Activated T-helper 1 cell treated with anti-CD3 and anti-CD28 coated beads, Interleukin-12 subunit alpha, Interleukin-12 subunit beta, Interleukin-2, Interleukin-4 antibody, amounts not matched to agents 30 ng/mL and 10 ng/mL and 1 ng/mL, durations not matched to agents 14 hours and 24 hours and 36 hours (primary cell): ENCODE data around the gene FBLN2. TPM values are rescaled to one million over a fixed set of nuclear protein-coding genes. Genes with fewer than 3 reads are reported as not detected.
A peak's percentile ranks its signal among the peaks of the same experiment; 100 is the strongest.

ENCODE experiments used
- DNase-seq: peaks from one replicate; pipeline ENCODE4 v3.0.0; 2021; ENCODE audit warnings: low spot score
- H3K27ac Mint-ChIP-seq: one replicate; pipeline ENCODE4 v1.8.0; 2021; ENCODE audit warnings: mild to moderate bottlenecking, mixed read lengths
- H3K27me3 Mint-ChIP-seq: one replicate; pipeline ENCODE4 v1.8.0; 2022; ENCODE audit warnings: mild to moderate bottlenecking, moderate library complexity, mixed read lengths; ENCODE audit not compliant: insufficient read depth
- H3K36me3 Mint-ChIP-seq: one replicate; pipeline ENCODE4 v1.8.0; 2021; ENCODE audit warnings: low read depth, mixed read lengths
- H3K4me1 Mint-ChIP-seq: one replicate; pipeline ENCODE4 v1.8.0; 2021; ENCODE audit warnings: low read depth, mixed read lengths
- H3K4me3 Mint-ChIP-seq: one replicate; pipeline ENCODE4 v1.8.0; 2021; ENCODE audit warnings: mild to moderate bottlenecking, moderate library complexity, mixed read lengths
- H3K9me3 Mint-ChIP-seq: one replicate; pipeline ENCODE4 v1.8.0; 2021; ENCODE audit warnings: mixed read lengths
- intact Hi-C: fragments of 100-400 bp; cut with micrococcal nuclease; formaldehyde crosslinking; loops from one replicate; pipeline ENCODE4 v1.15.1; 2024
- total RNA-seq: library from RNA; stranded (reverse); gene quantifications from 2 replicates; pipeline ENCODE4 v1.2.3, GENCODE V29; 2022

Gene FBLN2
- total RNA-seq, 1 donor from 2014 or later = not detected

GRCh38 chr3:13671482-13672233, 122.7 kb downstream of the FBLN2 start:
- Mint-ChIP-seq H3K9me3 (no peaks in the 10 kb centered on the region), H3K4me3 (no peak overlapping the region), H3K27me3 (no peaks in the 10 kb centered on the region), H3K27ac (no peak overlapping the region), H3K4me1 (no peaks in the 10 kb centered on the region), H3K36me3 (no peaks in the 10 kb centered on the region)
- intact Hi-C loops = no loop called here
- DNase-seq = no peak

- no peak overlapping the region for H3K27ac Mint-ChIP-seq
- intact Hi-C loops = no loop called here
- no peak overlapping the region for H3K4me3 Mint-ChIP-seq
- peaks cover 2% of the 10 kb centered on the region for H3K27me3 Mint-ChIP-seq
- no peaks in the 10 kb centered on the region for H3K4me1 Mint-ChIP-seq
- no peak for DNase-seq
- H3K9me3 Mint-ChIP-seq = no peaks in the 10 kb centered on the region
- no peaks in the 10 kb centered on the region for H3K36me3 Mint-ChIP-seq
These were observed 124.3 kb downstream of the FBLN2 start for GRCh38 chr3:13673207-13673606.

- H3K4me1 Mint-ChIP-seq = no peaks in the 10 kb centered on the region
- no peak overlapping the region for H3K4me3 Mint-ChIP-seq
- H3K27me3 Mint-ChIP-seq = peaks cover 2% of the 10 kb centered on the region
- H3K27ac Mint-ChIP-seq = no peak overlapping the region
- intact Hi-C loops = no loop called here
- no peaks in the 10 kb centered on the region for H3K9me3 Mint-ChIP-seq
- DNase-seq = no peak
- H3K36me3 Mint-ChIP-seq = no peaks in the 10 kb centered on the region
These were observed 125.7 kb downstream of the FBLN2 start for GRCh38 chr3:13674538-13675185.

- Mint-ChIP-seq H3K36me3 (no peaks in the 10 kb centered on the region), H3K27ac (no peak overlapping the region), H3K27me3 (peaks cover 2% of the 10 kb centered on the region), H3K4me1 (no peaks in the 10 kb centered on the region), H3K9me3 (no peaks in the 10 kb centered on the region), H3K4me3 (no peak overlapping the region)
- no peak for DNase-seq
- intact Hi-C loops = no loop called here
These were observed 127.6 kb downstream of the FBLN2 start for GRCh38 chr3:13676356-13677017.

GRCh38 chr3:13677272-13677671, 128.3 kb downstream of the FBLN2 start:
- Mint-ChIP-seq H3K27ac (no peak overlapping the region), H3K4me3 (no peak overlapping the region), H3K36me3 (no peaks in the 10 kb centered on the region), H3K9me3 (no peaks in the 10 kb centered on the region), H3K27me3 (peaks cover 2% of the 10 kb centered on the region), H3K4me1 (no peaks in the 10 kb centered on the region)
- intact Hi-C loops = no loop called here
- no peak for DNase-seq

- no peak for DNase-seq
- H3K4me3 Mint-ChIP-seq = no peak overlapping the region
- H3K9me3 Mint-ChIP-seq = no peaks in the 10 kb centered on the region
- intact Hi-C loops = no loop called here
- H3K4me1 Mint-ChIP-seq = no peaks in the 10 kb centered on the region
- H3K36me3 Mint-ChIP-seq = no peaks in the 10 kb centered on the region
- H3K27me3 Mint-ChIP-seq = peaks cover 2% of the 10 kb centered on the region
- H3K27ac Mint-ChIP-seq = no peak overlapping the region
These were observed 133.0 kb downstream of the FBLN2 start for GRCh38 chr3:13681931-13682330.

- intact Hi-C loops = no loop called here
- no peak for DNase-seq
- no peaks in the 10 kb centered on the region for H3K36me3 Mint-ChIP-seq
These were observed 133.5 kb downstream of the FBLN2 start for GRCh38 chr3:13682331-13683013.

GRCh38 chr3:13683288-13683687, 134.4 kb downstream of the FBLN2 start:
- no peak for DNase-seq
- Mint-ChIP-seq H3K27me3 (no peaks in the 10 kb centered on the region), H3K9me3 (no peaks in the 10 kb centered on the region), H3K4me1 (no peaks in the 10 kb centered on the region), H3K27ac (peak overlapping the region; percentile 46), H3K4me3 (no peak overlapping the region), H3K36me3 (no peaks in the 10 kb centered on the region)
- intact Hi-C loops = no loop called here

More at GRCh38 chr3:13682331-13683013, 133.5 kb downstream of the FBLN2 start:
- peaks cover 1% of the 10 kb centered on the region for H3K27me3 Mint-ChIP-seq
- no peaks in the 10 kb centered on the region for H3K9me3 Mint-ChIP-seq
- no peak overlapping the region for H3K27ac Mint-ChIP-seq
- H3K4me3 Mint-ChIP-seq = no peak overlapping the region
- no peaks in the 10 kb centered on the region for H3K4me1 Mint-ChIP-seq

GRCh38 chr3:13683772-13684171, 134.8 kb downstream of the FBLN2 start:
- H3K4me3 Mint-ChIP-seq = no peak overlapping the region
- H3K27me3 Mint-ChIP-seq = peaks cover 1% of the 10 kb centered on the region
- H3K9me3 Mint-ChIP-seq = no peaks in the 10 kb centered on the region
- no peaks in the 10 kb centered on the region for H3K4me1 Mint-ChIP-seq
- H3K27ac Mint-ChIP-seq = no peak overlapping the region
- intact Hi-C loops = no loop called here
- no peak for DNase-seq
- H3K36me3 Mint-ChIP-seq = no peaks in the 10 kb centered on the region

- peaks cover 1% of the 10 kb centered on the region for H3K27me3 Mint-ChIP-seq
- no peaks in the 10 kb centered on the region for H3K9me3 Mint-ChIP-seq
- H3K4me3 Mint-ChIP-seq = no peak overlapping the region
- H3K36me3 Mint-ChIP-seq = no peaks in the 10 kb centered on the region
- H3K4me1 Mint-ChIP-seq = no peaks in the 10 kb centered on the region
- no peak for DNase-seq
- intact Hi-C loops = no loop called here
- H3K27ac Mint-ChIP-seq = no peak overlapping the region
These were observed 135.4 kb downstream of the FBLN2 start for GRCh38 chr3:13684350-13684749.

GRCh38 chr3:13684854-13685253, 135.9 kb downstream of the FBLN2 start:
- intact Hi-C loops = no loop called here
- H3K9me3 Mint-ChIP-seq = no peaks in the 10 kb centered on the region
- peaks cover 1% of the 10 kb centered on the region for H3K27me3 Mint-ChIP-seq
- H3K36me3 Mint-ChIP-seq = no peaks in the 10 kb centered on the region
- DNase-seq = no peak
- H3K4me3 Mint-ChIP-seq = no peak overlapping the region
- H3K4me1 Mint-ChIP-seq = no peaks in the 10 kb centered on the region
- no peak overlapping the region for H3K27ac Mint-ChIP-seq

- no peaks in the 10 kb centered on the region for H3K9me3 Mint-ChIP-seq
- intact Hi-C loops = no loop called here
- H3K27ac Mint-ChIP-seq = no peak overlapping the region
- no peaks in the 10 kb centered on the region for H3K36me3 Mint-ChIP-seq
- no peaks in the 10 kb centered on the region for H3K4me1 Mint-ChIP-seq
- peaks cover 1% of the 10 kb centered on the region for H3K27me3 Mint-ChIP-seq
- H3K4me3 Mint-ChIP-seq = no peak overlapping the region
- no peak for DNase-seq
These were observed 136.8 kb downstream of the FBLN2 start for GRCh38 chr3:13685721-13686120.
